Measurements from ENCODE around the gene SLC38A10. TPM values are rescaled to one million over a fixed set of nuclear protein-coding genes. Genes with fewer than 3 reads are reported as not detected.

The SLC38A10 gene
- total RNA-seq, 2 experiments from 2014 or later: 56.0 to 147 TPM

- H3K4me1 ChIP-seq (ENCODE audit: insufficient read depth, low read length, poor library complexity, severe bottlenecking): no peaks in the 10 kb centered on the region
- no peaks in the 10 kb centered on the region for H3K9me2 ChIP-seq (ENCODE audit: insufficient read depth, low read length)
- CTCF ChIA-PET (ENCODE audit: unreplicated experiment): no interaction called here
- no TSS peak for BruUV-seq (replicated peaks)
- H4K20me1 ChIP-seq (ENCODE audit: insufficient read depth, low read length): no peaks in the 10 kb centered on the region
- H3K4me3 ChIP-seq (ENCODE audit: low read depth, low read length, poor library complexity, severe bottlenecking): no peak overlapping the region
- intact Hi-C loops (cut with micrococcal nuclease; ENCODE audit: unreplicated experiment): no loop called here
- H3K36me3 ChIP-seq (ENCODE audit: insufficient read depth, low read length): peaks cover 27% of the 10 kb centered on the region
- no peak overlapping the region for H2AFZ ChIP-seq (ENCODE audit: low read length)
- DNase-seq (ENCODE audit: low spot score): no peak
- POLR2A ChIA-PET: interaction anchor here (0.5 kb wide), 1 partner anchor 228 kb away, joined by 4 read pairs; no protein-coding TSS in a partner anchor
- no peak overlapping the region for H3K27ac ChIP-seq (ENCODE audit: low read depth, low read length, poor library complexity, severe bottlenecking)
- H3K4me2 ChIP-seq (ENCODE audit: low read length): no peak overlapping the region
- no peaks in the 10 kb centered on the region for H3K79me2 ChIP-seq (ENCODE audit: insufficient read depth, low read depth, low read length)
- no peak for TF ChIP-seq EZH2phosphoT487 (IDR thresholded peaks at IDR 0.05; ENCODE audit: borderline replicate concordance, low read depth, low read length)
- TF ChIP-seq, protein P1, sequence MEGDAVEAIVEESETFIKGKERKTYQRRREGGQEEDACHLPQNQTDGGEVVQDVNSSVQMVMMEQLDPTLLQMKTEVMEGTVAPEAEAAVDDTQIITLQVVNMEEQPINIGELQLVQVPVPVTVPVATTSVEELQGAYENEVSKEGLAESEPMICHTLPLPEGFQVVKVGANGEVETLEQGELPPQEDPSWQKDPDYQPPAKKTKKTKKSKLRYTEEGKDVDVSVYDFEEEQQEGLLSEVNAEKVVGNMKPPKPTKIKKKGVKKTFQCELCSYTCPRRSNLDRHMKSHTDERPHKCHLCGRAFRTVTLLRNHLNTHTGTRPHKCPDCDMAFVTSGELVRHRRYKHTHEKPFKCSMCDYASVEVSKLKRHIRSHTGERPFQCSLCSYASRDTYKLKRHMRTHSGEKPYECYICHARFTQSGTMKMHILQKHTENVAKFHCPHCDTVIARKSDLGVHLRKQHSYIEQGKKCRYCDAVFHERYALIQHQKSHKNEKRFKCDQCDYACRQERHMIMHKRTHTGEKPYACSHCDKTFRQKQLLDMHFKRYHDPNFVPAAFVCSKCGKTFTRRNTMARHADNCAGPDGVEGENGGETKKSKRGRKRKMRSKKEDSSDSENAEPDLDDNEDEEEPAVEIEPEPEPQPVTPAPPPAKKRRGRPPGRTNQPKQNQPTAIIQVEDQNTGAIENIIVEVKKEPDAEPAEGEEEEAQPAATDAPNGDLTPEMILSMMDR (conservative IDR thresholded peaks at IDR 0.05; ENCODE audit: low read length): no peak
- no peaks in the 10 kb centered on the region for H3K9me3 ChIP-seq (ENCODE audit: low read length)
Observed at GRCh38 chr17:81261096-81261495, 34.0 kb downstream of the SLC38A10 start.

- no peak for DNase-seq (ENCODE audit: low spot score)
- Histone ChIP-seq H3K4me3 (ENCODE audit: low read depth, low read length, poor library complexity, severe bottlenecking) (no peak overlapping the region), H2AFZ (ENCODE audit: low read length) (no peak overlapping the region), H4K20me1 (ENCODE audit: insufficient read depth, low read length) (no peaks in the 10 kb centered on the region), H3K4me2 (ENCODE audit: low read length) (no peak overlapping the region), H3K27ac (ENCODE audit: low read depth, low read length, poor library complexity, severe bottlenecking) (no peak overlapping the region), H3K79me2 (ENCODE audit: insufficient read depth, low read depth, low read length) (no peaks in the 10 kb centered on the region), H3K9me2 (ENCODE audit: insufficient read depth, low read length) (no peaks in the 10 kb centered on the region), H3K4me1 (ENCODE audit: insufficient read depth, low read length, poor library complexity, severe bottlenecking) (no peaks in the 10 kb centered on the region), H3K36me3 (ENCODE audit: insufficient read depth, low read length) (peaks cover 22% of the 10 kb centered on the region), H3K9me3 (ENCODE audit: low read length) (no peaks in the 10 kb centered on the region)
- no TSS peak for BruUV-seq (replicated peaks)
- intact Hi-C loops (cut with micrococcal nuclease; ENCODE audit: unreplicated experiment): no loop called here
- TF ChIP-seq EZH2phosphoT487 (IDR thresholded peaks at IDR 0.05; ENCODE audit: borderline replicate concordance, low read depth, low read length): no peak
- TF ChIP-seq, protein P1 (conservative IDR thresholded peaks at IDR 0.05; ENCODE audit: low read length): no peak
- POLR2A ChIA-PET: interaction anchor here (0.5 kb wide), 1 partner anchor 228 kb away, joined by 4 read pairs; no protein-coding TSS in a partner anchor
- CTCF ChIA-PET (ENCODE audit: unreplicated experiment): no interaction called here
Observed at GRCh38 chr17:81260641-81261040, 34.5 kb downstream of the SLC38A10 start.

DNA sequence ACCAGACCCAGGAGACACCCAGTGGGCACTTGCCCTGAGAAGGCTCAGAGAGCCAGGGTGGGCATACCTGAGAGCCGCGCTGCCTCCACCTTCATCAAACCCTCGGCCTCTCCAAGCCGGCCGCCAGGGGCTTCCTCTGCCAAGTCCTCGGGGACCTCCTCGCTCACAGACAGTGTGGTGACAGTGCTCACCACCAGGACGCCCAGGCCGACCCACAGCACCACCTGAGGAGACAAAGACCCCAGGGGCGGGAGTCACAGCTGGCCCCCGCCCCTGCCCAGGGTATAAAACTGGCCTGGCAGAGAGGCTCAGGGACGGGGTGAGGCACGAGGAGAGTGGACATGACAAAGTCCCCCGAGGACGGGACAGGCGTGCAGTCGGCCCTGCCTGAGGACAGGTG lies 34.9 kb downstream of the SLC38A10 start:
- BruUV-seq (replicated peaks): no TSS peak
- TF ChIP-seq EZH2phosphoT487 (IDR thresholded peaks at IDR 0.05; ENCODE audit: borderline replicate concordance, low read depth, low read length): no peak
- TF ChIP-seq, protein P1 (conservative IDR thresholded peaks at IDR 0.05; ENCODE audit: low read length): no peak
- Histone ChIP-seq H3K36me3 (ENCODE audit: insufficient read depth, low read length) (peaks cover 19% of the 10 kb centered on the region; the same call in 1 of the 2 replicates), H3K79me2 (ENCODE audit: insufficient read depth, low read depth, low read length) (no peaks in the 10 kb centered on the region), H3K4me1 (ENCODE audit: insufficient read depth, low read length, poor library complexity, severe bottlenecking) (no peaks in the 10 kb centered on the region), H3K4me2 (ENCODE audit: low read length) (no peak overlapping the region), H3K27ac (ENCODE audit: low read depth, low read length, poor library complexity, severe bottlenecking) (no peak overlapping the region), H3K9me2 (ENCODE audit: insufficient read depth, low read length) (no peaks in the 10 kb centered on the region), H3K4me3 (ENCODE audit: low read depth, low read length, poor library complexity, severe bottlenecking) (no peak overlapping the region), H2AFZ (ENCODE audit: low read length) (no peak overlapping the region), H4K20me1 (ENCODE audit: insufficient read depth, low read length) (no peaks in the 10 kb centered on the region), H3K9me3 (ENCODE audit: low read length) (no peaks in the 10 kb centered on the region)
- ChIA-PET CTCF (ENCODE audit: unreplicated experiment) (no interaction called here), POLR2A (no interaction called here)
- DNase-seq (ENCODE audit: low spot score): no peak
- intact Hi-C loops (cut with micrococcal nuclease; ENCODE audit: unreplicated experiment): no loop called here

Data from OCI-LY7 (cell line).